K562 (cell line): ENCODE results near the gene OSBPL3. TPM values are rescaled to one million over a fixed set of nuclear protein-coding genes. Genes with fewer than 3 reads are reported as not detected.

Experiments used
- ARNT ChIP-seq, 2 experiments: fragments of 450-650 bp; IDR thresholded peaks; 2 replicates each; pipeline ENCODE4 v1.6.1; 2016; ENCODE audit warnings: mild to moderate bottlenecking in 1 of 2
- CCNT2 ChIP-seq: IDR thresholded peaks from 2 replicates; pipeline ENCODE4 v1.6.1; 2011; ENCODE audit warnings: borderline replicate concordance, low read depth, mild to moderate bottlenecking, moderate library complexity, mixed read lengths, low read length; ENCODE audit not compliant: insufficient read length; ENCODE audit errors: extremely low read depth
- ETV5 ChIP-seq: sonication (generic); formaldehyde crosslinking; IDR thresholded peaks from 2 replicates; pipeline ENCODE4 v1.4.0; 2020; ENCODE audit warnings: low read depth, mild to moderate bottlenecking, missing genetic modification reagents
- GTF2B ChIP-seq: IDR thresholded peaks from 2 replicates; pipeline ENCODE4 v1.6.1; 2011; ENCODE audit not compliant: insufficient read length; ENCODE audit errors: extremely low read depth
- KAT8 ChIP-seq: fragments of 450-650 bp; IDR thresholded peaks from 2 replicates; pipeline ENCODE4 v1.6.1; 2016; ENCODE audit warnings: low read depth, mild to moderate bottlenecking
- NR4A1 ChIP-seq, 2 experiments: fragments of 250-450 bp in 1 of 2; fragments of 450-650 bp in 1 of 2; sonication (Bioruptor Pico) in 1 of 2; IDR thresholded peaks; 2 replicates each; pipeline versions ENCODE4 v1.4.0 to v1.6.1; 2016 to 2020; ENCODE audit warnings: mild to moderate bottlenecking in 2 of 2, missing compliant biosample characterization in 1 of 2, missing genetic modification characterization in 1 of 2, moderate library complexity in 1 of 2
- POLR2G ChIP-seq: fragments of 200-400 bp; formaldehyde crosslinking; IDR thresholded peaks from 2 replicates; pipeline ENCODE4 v1.6.1; 2017; ENCODE audit warnings: low read depth, mild to moderate bottlenecking, antibody characterized with exemption, low read length, moderate library complexity
- PYGO2 ChIP-seq: fragments of 450-650 bp; IDR thresholded peaks from 2 replicates; pipeline ENCODE4 v1.6.1; 2016; ENCODE audit warnings: mild to moderate bottlenecking, missing genetic modification characterization, moderate library complexity, missing compliant biosample characterization
- SNRNP70 ChIP-seq: fragments of 200-400 bp; formaldehyde crosslinking; optimal IDR thresholded peaks from 2 replicates; pipeline ENCODE3; 2017; ENCODE audit warnings: low read depth, low read length
- SRF ChIP-seq, 2 experiments: fragments of 250-450, 450-650 bp in 1 of 2; sonication (Bioruptor Pico) in 1 of 2; sonication (generic) in 1 of 2; formaldehyde crosslinking; IDR thresholded peaks; 2 replicates each; pipeline versions ENCODE4 v1.5.0 to v1.5.1; 2020 to 2022; ENCODE audit warnings: mild to moderate bottlenecking in 1 of 2, missing genetic modification reagents in 1 of 2
- SRSF7 ChIP-seq: fragments of 200-400 bp; formaldehyde crosslinking; optimal IDR thresholded peaks from 2 replicates; pipeline ENCODE3; 2017; ENCODE audit warnings: mild to moderate bottlenecking, low read depth, low read length
- TEAD4 ChIP-seq, 2 experiments: sonication (generic) in 1 of 2; formaldehyde crosslinking in 1 of 2; IDR thresholded peaks; 2 replicates each; pipeline versions ENCODE4 v1.6.1 to v1.8.0; 2012 to 2022; ENCODE audit warnings: borderline replicate concordance in 1 of 2, inconsistent platforms in 1 of 2, low read length in 1 of 2, mild to moderate bottlenecking in 1 of 2, missing genetic modification reagents in 1 of 2
- ZMIZ1 ChIP-seq, 2 experiments: fragments of 150-350 bp in 1 of 2; IDR thresholded peaks; 2 replicates each; pipeline ENCODE4 v1.6.1; 2012 to 2016; ENCODE audit warnings: low read depth in 2 of 2, low read length in 2 of 2, mild to moderate bottlenecking in 1 of 2, moderate library complexity in 1 of 2
- ZNF75A ChIP-seq: fragments of 450-650 bp; formaldehyde crosslinking; IDR thresholded peaks from 2 replicates; pipeline ENCODE4 v1.4.0; 2020; ENCODE audit warnings: mild to moderate bottlenecking
- polyA plus RNA-seq, 8 experiments: library from polyadenylated mRNA; depleted of rRNA in 4 of 8; stranded (reverse) in 5 of 8; unstranded in 3 of 8; fragments of >200 nt; fragmentation: Nextera tagmentation in 2 of 8; fragmentation: Illumina TruSeq in 1 of 8; extraction: Ambion mirVana in 2 of 8; extraction: Trizol in 1 of 8; gene quantifications; 2 replicates each; pipeline versions ENCODE4 v1.2.1 to v1.2.3, GENCODE V29; 2011 to 2014; ENCODE audit warnings: inconsistent platforms in 1 of 8, missing spikeins in 1 of 8
- total RNA-seq, 7 experiments: library from RNA; depleted of rRNA in 6 of 7; stranded (reverse); fragments of >200 nt in 6 of 7; fragmentation: Illumina TruSeq in 2 of 7; extraction: Trizol in 2 of 7; gene quantifications; 2 replicates each; pipeline versions ENCODE4 v1.2.1 to v1.2.3, GENCODE V29; 2011 to 2021; ENCODE audit warnings: low replicate concordance in 1 of 7
- TF ChIP-seq, protein P1 (sequence below), 2 experiments: fragments of 250-450 bp in 1 of 2; fragments of 450-650 bp in 1 of 2; sonication (Bioruptor Pico) in 1 of 2; IDR thresholded peaks; 2 replicates each; pipeline versions ENCODE4 v1.6.1 to v1.8.0; 2016 to 2021; ENCODE audit warnings: mild to moderate bottlenecking in 2 of 2, moderate library complexity in 2 of 2, missing compliant biosample characterization in 1 of 2, missing genetic modification characterization in 1 of 2
- TF ChIP-seq, protein P2 (sequence below), 2 experiments: fragments of 450-650 bp; conservative IDR thresholded peaks; 2 replicates each; pipeline ENCODE4 v1.6.1; 2017; ENCODE audit warnings: mild to moderate bottlenecking in 2 of 2, moderate library complexity in 2 of 2
- TF ChIP-seq, protein P3 (sequence below), 2 experiments: fragments of 450-650 bp; IDR thresholded peaks; 2 replicates each; pipeline ENCODE4 v1.6.1; 2016

The OSBPL3 gene
- total and polyA plus RNA-seq, 9 of the 15 experiments (the other 6 are each of a cell fraction or from before 2014, with no cell fraction given) = 4.8 to 37.2 (median 26.5) TPM

DNA sequence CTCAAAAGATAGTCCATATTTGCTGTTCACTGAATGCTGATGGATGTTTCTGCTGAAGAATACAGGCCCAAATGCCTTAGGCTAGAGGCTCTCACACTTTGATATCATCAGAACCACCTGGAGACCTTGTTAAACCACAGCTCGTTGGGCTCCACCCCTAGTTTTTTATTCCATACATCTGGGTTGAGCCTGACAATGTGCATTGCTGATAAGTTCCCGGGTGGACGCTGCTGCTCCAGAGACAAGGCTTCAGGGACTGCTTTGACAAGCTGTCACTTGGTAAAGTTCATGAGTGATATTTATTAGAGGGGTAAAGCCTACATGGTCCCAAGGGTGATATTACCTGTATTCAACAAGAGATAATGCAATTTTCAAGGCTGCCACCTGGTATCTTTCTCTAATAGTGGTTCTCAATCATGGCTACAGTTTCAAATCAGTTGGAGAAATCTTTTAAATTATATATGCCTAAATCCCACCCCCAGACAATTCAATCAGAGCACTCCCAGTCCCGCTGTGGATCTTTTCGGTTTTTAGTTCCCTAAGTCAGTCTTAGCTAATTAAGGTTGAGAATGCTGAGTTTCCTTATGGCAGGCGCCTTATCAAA lies 115.7 kb downstream of the OSBPL3 start (continued):
- TF ChIP-seq GTF2B (no peak), ETV5 (CRISPR knock-in tag) (0 out of 2 replicates have a peak, but pooled peaks have one; percentile 29), KAT8 (no peak), NR4A1 (CRISPR knock-in tag; IDR thresholded peaks at IDR 0.05) (no peak), NR4A1 (tag; IDR thresholded peaks at IDR 0.05) (0 out of 2 replicates have a peak, but pooled peaks have one; percentile 33), SRSF7 (no peak), SRF (CRISPR knock-in tag; IDR thresholded peaks at IDR 0.05) (0 out of 4 replicates have a peak, but pooled peaks of 1 of the 2 experiments have one; percentile 47), TEAD4 (IDR thresholded peaks at IDR 0.05; ENCODE audit: low read length) (peak; percentile 99), TEAD4 (CRISPR knock-in tag; IDR thresholded peaks at IDR 0.05; ENCODE audit: borderline replicate concordance) (no peak), CCNT2 (peak; percentile 92), POLR2G (no peak), PYGO2 (no peak), ZMIZ1 (IDR thresholded peaks at IDR 0.05; ENCODE audit: low read depth in 2 of 2, low read length in 2 of 2) (peak in 1 of 2 experiments; percentile 79; a peak in 2 of 4 replicates), ARNT (IDR thresholded peaks at IDR 0.05) (peak in 1 of 2 experiments; percentile 76; a peak in 1 of 4 replicates), ZNF75A (CRISPR knock-in tag) (no peak), SNRNP70 (no peak)
- TF ChIP-seq, protein P1, sequence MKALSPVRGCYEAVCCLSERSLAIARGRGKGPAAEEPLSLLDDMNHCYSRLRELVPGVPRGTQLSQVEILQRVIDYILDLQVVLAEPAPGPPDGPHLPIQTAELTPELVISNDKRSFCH (CRISPR knock-in tag; IDR thresholded peaks at IDR 0.05) = no peak
- TF ChIP-seq, protein P1 (tag; IDR thresholded peaks at IDR 0.05) = 0 out of 2 replicates have a peak, but pooled peaks have one; percentile 61
- TF ChIP-seq, protein P2, sequence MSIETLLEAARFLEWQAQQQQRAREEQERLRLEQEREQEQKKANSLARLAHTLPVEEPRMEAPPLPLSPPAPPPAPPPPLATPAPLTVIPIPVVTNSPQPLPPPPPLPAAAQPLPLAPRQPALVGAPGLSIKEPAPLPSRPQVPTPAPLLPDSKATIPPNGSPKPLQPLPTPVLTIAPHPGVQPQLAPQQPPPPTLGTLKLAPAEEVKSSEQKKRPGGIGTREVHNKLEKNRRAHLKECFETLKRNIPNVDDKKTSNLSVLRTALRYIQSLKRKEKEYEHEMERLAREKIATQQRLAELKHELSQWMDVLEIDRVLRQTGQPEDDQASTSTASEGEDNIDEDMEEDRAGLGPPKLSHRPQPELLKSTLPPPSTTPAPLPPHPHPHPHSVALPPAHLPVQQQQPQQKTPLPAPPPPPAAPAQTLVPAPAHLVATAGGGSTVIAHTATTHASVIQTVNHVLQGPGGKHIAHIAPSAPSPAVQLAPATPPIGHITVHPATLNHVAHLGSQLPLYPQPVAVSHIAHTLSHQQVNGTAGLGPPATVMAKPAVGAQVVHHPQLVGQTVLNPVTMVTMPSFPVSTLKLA (conservative IDR thresholded peaks at IDR 0.05) = peak; percentile 20 to 61; a peak in 1 of 4 replicates
- TF ChIP-seq, protein P3, sequence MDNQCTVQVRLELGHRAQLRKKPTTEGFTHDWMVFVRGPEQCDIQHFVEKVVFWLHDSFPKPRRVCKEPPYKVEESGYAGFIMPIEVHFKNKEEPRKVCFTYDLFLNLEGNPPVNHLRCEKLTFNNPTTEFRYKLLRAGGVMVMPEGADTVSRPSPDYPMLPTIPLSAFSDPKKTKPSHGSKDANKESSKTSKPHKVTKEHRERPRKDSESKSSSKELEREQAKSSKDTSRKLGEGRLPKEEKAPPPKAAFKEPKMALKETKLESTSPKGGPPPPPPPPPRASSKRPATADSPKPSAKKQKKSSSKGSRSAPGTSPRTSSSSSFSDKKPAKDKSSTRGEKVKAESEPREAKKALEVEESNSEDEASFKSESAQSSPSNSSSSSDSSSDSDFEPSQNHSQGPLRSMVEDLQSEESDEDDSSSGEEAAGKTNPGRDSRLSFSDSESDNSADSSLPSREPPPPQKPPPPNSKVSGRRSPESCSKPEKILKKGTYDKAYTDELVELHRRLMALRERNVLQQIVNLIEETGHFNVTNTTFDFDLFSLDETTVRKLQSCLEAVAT (IDR thresholded peaks at IDR 0.05) = peak in 1 of 2 experiments; percentile 91; a peak in 2 of 4 replicates
